Measurements from ENCODE around the gene ALDH1A1. TPM values are rescaled to one million over a fixed set of nuclear protein-coding genes. Genes with fewer than 3 reads are reported as not detected.

The ALDH1A1 gene
- polyA plus RNA-seq, 3 donors = 28.6 to 117 (median 105) TPM

GRCh38 chr9:72933730-72934665, 18.9 kb downstream of the ALDH1A1 start:
- Histone ChIP-seq H3K27me3 (ENCODE audit: control insufficient read depth in 2 of 2, insufficient read depth in 2 of 2, low read length in 2 of 2) (no peaks in the 10 kb centered on the region), H3K4me2 (replicated peaks; ENCODE audit: extremely low read depth, low read length, poor library complexity, severe bottlenecking) (no peak overlapping the region), H3K79me2 (ENCODE audit: insufficient read depth, low read length) (no peaks in the 10 kb centered on the region), H3K9me3 (replicated peaks in 1 of 2; ENCODE audit: control insufficient read depth in 1 of 2, insufficient read depth in 1 of 2, low read length in 2 of 2) (no peaks in the 10 kb centered on the region), H3K27ac (ENCODE audit: low read depth in 1 of 2, low read length in 2 of 2) (no peak overlapping the region), H3K4me1 (ENCODE audit: control insufficient read depth in 1 of 2, insufficient read depth in 2 of 2, low read length in 2 of 2) (no peaks in the 10 kb centered on the region), H3K4me3 (replicated peaks in 1 of 3; ENCODE audit: low read depth in 2 of 3, low read length in 3 of 3) (no peak overlapping the region), H2AFZ (ENCODE audit: insufficient read depth, low read depth, low read length, poor library complexity, severe bottlenecking) (no peak overlapping the region), H4K20me1 (ENCODE audit: insufficient read depth, low read length) (no peaks in the 10 kb centered on the region), H3K36me3 (replicated peaks in 1 of 2; ENCODE audit: control insufficient read depth in 1 of 2, insufficient read depth in 2 of 2, low read length in 2 of 2) (peaks cover 0 to 10% of the 10 kb centered on the region in 2 donors), H3K9ac (ENCODE audit: insufficient read depth, low read length, poor library complexity, severe bottlenecking) (no peak overlapping the region)
- DNase-seq = no peak
- no peak overlapping the region for H3K27ac Mint-ChIP-seq
- peaks cover 0 to 2% (median 0%) of the 10 kb centered on the region in 3 donors for H3K27me3 Mint-ChIP-seq (ENCODE audit: low read depth in 3 of 3)
- TF ChIP-seq CTCF (IDR thresholded peaks at IDR 0.05) = no peak
- H3K4me1 Mint-ChIP-seq = no peaks in the 10 kb centered on the region
- WGBS (ENCODE audit: insufficient coverage) = 100% methylated on average over 2 of the region's 4 CpGs
- H3K4me3 Mint-ChIP-seq = no peak overlapping the region
- H3K9me3 Mint-ChIP-seq = peaks cover 0 to 3% (median 0%) of the 10 kb centered on the region in 7 donors
- peaks cover 18 to 39% of the 10 kb centered on the region in 2 donors for H3K36me3 Mint-ChIP-seq
- intact Hi-C loops (cut with micrococcal nuclease) = no loop called here

- no peaks in the 10 kb centered on the region for H3K27me3 ChIP-seq (ENCODE audit: control insufficient read depth in 2 of 2, insufficient read depth in 2 of 2, low read length in 2 of 2)
- H3K4me1 Mint-ChIP-seq = no peaks in the 10 kb centered on the region
- H3K9ac ChIP-seq (ENCODE audit: insufficient read depth, low read length, poor library complexity, severe bottlenecking) = no peak overlapping the region
- no peak overlapping the region for H3K4me2 ChIP-seq (replicated peaks; ENCODE audit: extremely low read depth, low read length, poor library complexity, severe bottlenecking)
- peaks cover 22 to 49% of the 10 kb centered on the region in 2 donors for H3K36me3 Mint-ChIP-seq
- no peak for DNase-seq
- H3K27ac ChIP-seq (ENCODE audit: low read depth in 1 of 2, low read length in 2 of 2) = no peak overlapping the region
- H3K9me3 Mint-ChIP-seq = peaks cover 0 to 3% (median 0%) of the 10 kb centered on the region in 7 donors
- H3K9me3 ChIP-seq (replicated peaks in 1 of 2; ENCODE audit: control insufficient read depth in 1 of 2, insufficient read depth in 1 of 2, low read length in 2 of 2) = no peaks in the 10 kb centered on the region
- H3K27me3 Mint-ChIP-seq (ENCODE audit: low read depth in 3 of 3) = peaks cover 0 to 2% (median 0%) of the 10 kb centered on the region in 3 donors
- H2AFZ ChIP-seq (ENCODE audit: insufficient read depth, low read depth, low read length, poor library complexity, severe bottlenecking) = no peak overlapping the region
- H3K4me1 ChIP-seq (ENCODE audit: control insufficient read depth in 1 of 2, insufficient read depth in 2 of 2, low read length in 2 of 2) = no peaks in the 10 kb centered on the region
- WGBS (ENCODE audit: insufficient coverage) = no CpG with 5 or more reads among the region's 3 CpGs
- intact Hi-C loops (cut with micrococcal nuclease) = no loop called here
- peaks cover 0 to 6% of the 10 kb centered on the region in 2 donors for H3K36me3 ChIP-seq (replicated peaks in 1 of 2; ENCODE audit: control insufficient read depth in 1 of 2, insufficient read depth in 2 of 2, low read length in 2 of 2)
- H3K4me3 ChIP-seq (replicated peaks in 1 of 3; ENCODE audit: low read depth in 2 of 3, low read length in 3 of 3) = no peak overlapping the region
- no peak for TF ChIP-seq CTCF (IDR thresholded peaks at IDR 0.05)
- no peaks in the 10 kb centered on the region for H4K20me1 ChIP-seq (ENCODE audit: insufficient read depth, low read length)
- H3K27ac Mint-ChIP-seq = no peak overlapping the region
- H3K4me3 Mint-ChIP-seq = no peak overlapping the region
- no peaks in the 10 kb centered on the region for H3K79me2 ChIP-seq (ENCODE audit: insufficient read depth, low read length)
Observed at GRCh38 chr9:72932619-72933018, 20.2 kb downstream of the ALDH1A1 start.

All from CD14-positive monocyte (primary cell).